GM12878 (cell line): Measurements from ENCODE around the gene RAP1GDS1. TPM values are rescaled to one million over a fixed set of nuclear protein-coding genes. Genes with fewer than 3 reads are reported as not detected.

Experiments
- ATAC-seq: fragments of 200-7000 bp; cut with Tn5 transposase; 3 replicates; pipeline ENCODE4 v1.9.1; 2020; ENCODE audit warnings: mild to moderate bottlenecking, moderate library complexity
- BruUV-seq: library from RNA; stranded (reverse); fragments of 400-500 nt; replicated peaks from 2 replicates; lab custom pipeline; 2021; lab: Mats Ljungman, UMichigan
- CTCF ChIA-PET: fragments of 300-600 bp; sonication (Branson Sonifier 250); formaldehyde crosslinking; extraction: SDS; loops from one replicate; lab custom pipeline; 2021; ENCODE audit warnings: inconsistent platforms; lab: Yijun Ruan, JAX
- POLR2A ChIA-PET: fragments of 350-600 bp; formaldehyde crosslinking; extraction: SDS; loops from one replicate; lab custom pipeline; 2021; ENCODE audit warnings: inconsistent platforms; lab: Charles Lee
- RAD21 ChIA-PET: fragments of 300-600 bp; sonication (Branson Sonifier 250); formaldehyde crosslinking; loops from one replicate; lab custom pipeline; 2023; ENCODE audit warnings: antibody characterized with exemption; ENCODE audit not compliant: unreplicated experiment; lab: Charles Lee
- SMC1A ChIA-PET: fragments of 300-600 bp; sonication (Branson Sonifier 250); formaldehyde crosslinking; loops from one replicate; lab custom pipeline; 2023; ENCODE audit not compliant: unreplicated experiment, uncharacterized antibody; lab: Charles Lee
- DNase-seq: peaks from one replicate; pipeline ENCODE4 v3.0.0-alpha.2; 2011; ENCODE audit warnings: low read depth, low spot score
- FAIRE-seq: peaks from 3 replicates; lab custom pipeline; 2011; peaks lifted over from hg19 to GRCh38; lab: Jason Lieb, UNC
- H2AFZ ChIP-seq: 2 replicates; pipeline ENCODE4 v1.6.0; 2011; ENCODE audit warnings: low read depth, low read length, control low read depth; ENCODE audit not compliant: control insufficient read depth
- H3K27ac ChIP-seq: 2 replicates; pipeline ENCODE4 v1.5.1; 2011; ENCODE audit warnings: control low read depth; ENCODE audit not compliant: control insufficient read depth, insufficient read depth
- H3K27me3 ChIP-seq, 2 experiments: replicated peaks in 1 of 2; 2 replicates each; pipeline versions ENCODE4 v1.6.0 to v1.6.1; 2011; ENCODE audit warnings: low read length in 1 of 2; ENCODE audit not compliant: control insufficient read depth in 2 of 2, insufficient read depth in 2 of 2
- H3K36me3 ChIP-seq, 2 experiments: 2 replicates each; pipeline ENCODE4 v1.5.1; 2011; ENCODE audit warnings: low read length in 1 of 2; ENCODE audit not compliant: control insufficient read depth in 2 of 2, insufficient read depth in 2 of 2
- H3K4me1 ChIP-seq: 2 replicates; pipeline ENCODE4 v1.6.1; 2011; ENCODE audit warnings: mild to moderate bottlenecking, low read length, moderate library complexity, mixed read lengths; ENCODE audit not compliant: control insufficient read depth, insufficient read depth
- H3K4me2 ChIP-seq: 2 replicates; pipeline ENCODE4 v1.6.0; 2011; ENCODE audit warnings: control low read depth; ENCODE audit not compliant: control insufficient read depth, insufficient read depth
- H3K4me3 ChIP-seq: fragments of 200-600 bp; sonication (generic); 2 replicates; pipeline ENCODE4 v1.5.1; 2016
- H3K79me2 ChIP-seq: 2 replicates; pipeline ENCODE4 v1.6.0; 2011; ENCODE audit warnings: low read length; ENCODE audit not compliant: control insufficient read depth, insufficient read depth
- H3K9ac ChIP-seq: 2 replicates; pipeline ENCODE4 v1.8.0; 2011; ENCODE audit warnings: low read length, control low read depth, mixed read lengths; ENCODE audit not compliant: control insufficient read depth, insufficient read depth
- H3K9me3 ChIP-seq: replicated peaks from 3 replicates; pipeline ENCODE4 v1.5.1; 2011; ENCODE audit warnings: mild to moderate bottlenecking, low read length; ENCODE audit not compliant: control insufficient read depth, insufficient read depth
- H4K20me1 ChIP-seq: 2 replicates; pipeline ENCODE4 v1.6.0; 2011; ENCODE audit not compliant: control insufficient read depth, insufficient read depth
- ATF2 ChIP-seq: IDR thresholded peaks from 2 replicates; pipeline ENCODE4 v1.6.1; 2012; ENCODE audit warnings: low read length, inconsistent platforms
- CBX5 ChIP-seq: sonication (generic); IDR thresholded peaks from 2 replicates; pipeline ENCODE4 v1.6.1; 2016; ENCODE audit warnings: low read depth, moderate library complexity, mild to moderate bottlenecking, inconsistent platforms
- RBBP5 ChIP-seq: fragments of 200-600 bp; sonication (generic); conservative IDR thresholded peaks from 2 replicates; pipeline ENCODE4 v1.6.1; 2016
- SREBF2 ChIP-seq: IDR thresholded peaks from 2 replicates; pipeline ENCODE4 v1.6.1; 2012; ENCODE audit warnings: mild to moderate bottlenecking, low read length
- USF1 ChIP-seq: IDR thresholded peaks from 2 replicates; pipeline ENCODE4 v1.6.1; 2011; ENCODE audit warnings: borderline replicate concordance, low read depth, mild to moderate bottlenecking, moderate library complexity, mixed read lengths, low read length; ENCODE audit not compliant: insufficient read depth; ENCODE audit errors: extremely low read length
- WGBS: methylation state at CpG from one replicate; pipeline ENCODE4 v1.1.6; 2016; ENCODE audit warnings: low lambda C conversion rate; ENCODE audit not compliant: insufficient replicate concordance, insufficient coverage; ENCODE audit errors: missing lambda C conversion rate; 5-methylcytosine and 5-hydroxymethylcytosine counted together
- in situ Hi-C: fragments of 300-500 bp; cut with MboI; formaldehyde crosslinking; loops from 9 replicates; pipeline ENCODE4 v1.14.3; 2018; ENCODE audit warnings: mixed read lengths
- intact Hi-C: fragments of 100-400 bp; cut with micrococcal nuclease; formaldehyde crosslinking; loops from one replicate; pipeline ENCODE4 v1.14.2; 2022; ENCODE audit not compliant: unreplicated experiment
- polyA plus RNA-seq, 11 experiments: library from polyadenylated mRNA; depleted of rRNA in 4 of 11; unstranded in 6 of 11; stranded (reverse) in 5 of 11; fragments of >200 nt; fragmentation: Nextera tagmentation in 4 of 11; fragmentation: Illumina TruSeq in 1 of 11; extraction: Ambion mirVana in 4 of 11; extraction: Trizol in 1 of 11; gene quantifications; 1 replicate in 1 of 11; 2 replicates in 10 of 11; pipeline versions ENCODE4 v1.2.1 to v1.2.3, GENCODE V29; 2011 to 2016; ENCODE audit warnings: inconsistent platforms in 2 of 11, missing spikeins in 2 of 11, low read depth in 1 of 11
- total RNA-seq, 4 experiments: library from RNA; depleted of rRNA in 3 of 4; stranded (reverse); fragments of >200 nt in 3 of 4; fragmentation: Illumina TruSeq in 1 of 4; extraction: Trizol in 1 of 4; gene quantifications; 2 replicates each; pipeline versions ENCODE4 v1.2.1 to v1.2.3, GENCODE V29; 2013 to 2021
- TF ChIP-seq, protein P1 (sequence below): fragments of 450-650 bp; IDR thresholded peaks from 2 replicates; pipeline ENCODE4 v1.6.1; 2014; ENCODE audit warnings: mild to moderate bottlenecking
- TF ChIP-seq, protein P2 (sequence below): fragments of 450-650 bp; IDR thresholded peaks from 2 replicates; pipeline ENCODE4 v1.6.1; 2017; ENCODE audit warnings: mild to moderate bottlenecking, low read depth, inconsistent platforms; ENCODE audit not compliant: poor library complexity, severe bottlenecking

Gene RAP1GDS1
- total and polyA plus RNA-seq, 10 of the 15 experiments (the other 5 are each of a cell fraction or from before 2014, with no cell fraction given): 12.0 to 30.5 (median 20.7) TPM

- H4K20me1 ChIP-seq: no peaks in the 10 kb centered on the region
- SMC1A ChIA-PET: interaction anchor here (0.7 to 1.3 kb wide), 2 partner anchors 21 to 29 kb away, joined by 3 to 4 read pairs; no protein-coding TSS in a partner anchor
- RAD21 ChIA-PET: no interaction called here
- no peak overlapping the region for H2AFZ ChIP-seq
- TF ChIP-seq, protein P1, sequence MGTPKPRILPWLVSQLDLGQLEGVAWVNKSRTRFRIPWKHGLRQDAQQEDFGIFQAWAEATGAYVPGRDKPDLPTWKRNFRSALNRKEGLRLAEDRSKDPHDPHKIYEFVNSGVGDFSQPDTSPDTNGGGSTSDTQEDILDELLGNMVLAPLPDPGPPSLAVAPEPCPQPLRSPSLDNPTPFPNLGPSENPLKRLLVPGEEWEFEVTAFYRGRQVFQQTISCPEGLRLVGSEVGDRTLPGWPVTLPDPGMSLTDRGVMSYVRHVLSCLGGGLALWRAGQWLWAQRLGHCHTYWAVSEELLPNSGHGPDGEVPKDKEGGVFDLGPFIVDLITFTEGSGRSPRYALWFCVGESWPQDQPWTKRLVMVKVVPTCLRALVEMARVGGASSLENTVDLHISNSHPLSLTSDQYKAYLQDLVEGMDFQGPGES: no peak
- TF ChIP-seq, protein P2, sequence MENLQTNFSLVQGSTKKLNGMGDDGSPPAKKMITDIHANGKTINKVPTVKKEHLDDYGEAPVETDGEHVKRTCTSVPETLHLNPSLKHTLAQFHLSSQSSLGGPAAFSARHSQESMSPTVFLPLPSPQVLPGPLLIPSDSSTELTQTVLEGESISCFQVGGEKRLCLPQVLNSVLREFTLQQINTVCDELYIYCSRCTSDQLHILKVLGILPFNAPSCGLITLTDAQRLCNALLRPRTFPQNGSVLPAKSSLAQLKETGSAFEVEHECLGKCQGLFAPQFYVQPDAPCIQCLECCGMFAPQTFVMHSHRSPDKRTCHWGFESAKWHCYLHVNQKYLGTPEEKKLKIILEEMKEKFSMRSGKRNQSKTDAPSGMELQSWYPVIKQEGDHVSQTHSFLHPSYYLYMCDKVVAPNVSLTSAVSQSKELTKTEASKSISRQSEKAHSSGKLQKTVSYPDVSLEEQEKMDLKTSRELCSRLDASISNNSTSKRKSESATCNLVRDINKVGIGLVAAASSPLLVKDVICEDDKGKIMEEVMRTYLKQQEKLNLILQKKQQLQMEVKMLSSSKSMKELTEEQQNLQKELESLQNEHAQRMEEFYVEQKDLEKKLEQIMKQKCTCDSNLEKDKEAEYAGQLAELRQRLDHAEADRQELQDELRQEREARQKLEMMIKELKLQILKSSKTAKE: no peak
- no peak for TF ChIP-seq RBBP5
- 0% methylated on average over 2 of the region's 2 CpGs for WGBS
- no peaks in the 10 kb centered on the region for H3K36me3 ChIP-seq
- no peaks in the 10 kb centered on the region for H3K79me2 ChIP-seq
- POLR2A ChIA-PET: no interaction called here
- no peak overlapping the region for H3K9ac ChIP-seq
- no peak for ATAC-seq
- in situ Hi-C loops: no loop called here
- H3K4me3 ChIP-seq: no peak overlapping the region
- no peak overlapping the region for H3K27ac ChIP-seq
- intact Hi-C loops: no loop called here
- H3K9me3 ChIP-seq: no peaks in the 10 kb centered on the region
- CTCF ChIA-PET: no interaction called here
- BruUV-seq: no TSS peak
- no peaks in the 10 kb centered on the region for H3K4me1 ChIP-seq
- H3K27me3 ChIP-seq: no peaks in the 10 kb centered on the region
- no peak for FAIRE-seq
- DNase-seq: no peak
- H3K4me2 ChIP-seq: no peak overlapping the region
These were observed 38.9 kb upstream of the RAP1GDS1 start for GRCh38 chr4:98222306-98222705.

GRCh38 chr4:98226396-98226795 lies 34.8 kb upstream of the RAP1GDS1 start:
- BruUV-seq: no TSS peak
- H3K79me2 ChIP-seq: no peaks in the 10 kb centered on the region
- no peak overlapping the region for H3K4me3 ChIP-seq
- ChIA-PET POLR2A (no interaction called here), SMC1A (no interaction called here), RAD21 (no interaction called here), CTCF (interaction anchor here (0.6 kb wide), 1 partner anchor 848 kb away, joined by 4 read pairs; no protein-coding TSS in a partner anchor)
- no peaks in the 10 kb centered on the region for H3K36me3 ChIP-seq
- H3K27me3 ChIP-seq: no peaks in the 10 kb centered on the region
- FAIRE-seq (no peak), ATAC-seq (no peak), DNase-seq (no peak)
- H2AFZ ChIP-seq: no peak overlapping the region
- intact Hi-C loops (no loop called here), in situ Hi-C loops (no loop called here)
- WGBS: 62% methylated on average over 6 of the region's 6 CpGs
- H3K9ac ChIP-seq: no peak overlapping the region
- H3K9me3 ChIP-seq: no peaks in the 10 kb centered on the region
- H4K20me1 ChIP-seq: no peaks in the 10 kb centered on the region
- H3K4me2 ChIP-seq: no peak overlapping the region
- no peak overlapping the region for H3K27ac ChIP-seq
- no peaks in the 10 kb centered on the region for H3K4me1 ChIP-seq
- TF ChIP-seq USF1 (no peak), CBX5 (no peak), RBBP5 (no peak), SREBF2 (no peak), ATF2 (no peak)
